GM11168 (cell line): ENCODE results near the gene GREM1.

Experiments
- in situ Hi-C: fragments of 300-500 bp; cut with MboI; formaldehyde crosslinking; loops from one replicate; pipeline ENCODE4 v1.12.0; 2022; ENCODE audit warnings: low sequenced_read_pairs; ENCODE audit not compliant: unreplicated experiment

Gene GREM1

GRCh38 chr15:32692286-32692685 is 25.5 kb upstream of the GREM1 start:
- in situ Hi-C loops = no loop called here

DNA sequence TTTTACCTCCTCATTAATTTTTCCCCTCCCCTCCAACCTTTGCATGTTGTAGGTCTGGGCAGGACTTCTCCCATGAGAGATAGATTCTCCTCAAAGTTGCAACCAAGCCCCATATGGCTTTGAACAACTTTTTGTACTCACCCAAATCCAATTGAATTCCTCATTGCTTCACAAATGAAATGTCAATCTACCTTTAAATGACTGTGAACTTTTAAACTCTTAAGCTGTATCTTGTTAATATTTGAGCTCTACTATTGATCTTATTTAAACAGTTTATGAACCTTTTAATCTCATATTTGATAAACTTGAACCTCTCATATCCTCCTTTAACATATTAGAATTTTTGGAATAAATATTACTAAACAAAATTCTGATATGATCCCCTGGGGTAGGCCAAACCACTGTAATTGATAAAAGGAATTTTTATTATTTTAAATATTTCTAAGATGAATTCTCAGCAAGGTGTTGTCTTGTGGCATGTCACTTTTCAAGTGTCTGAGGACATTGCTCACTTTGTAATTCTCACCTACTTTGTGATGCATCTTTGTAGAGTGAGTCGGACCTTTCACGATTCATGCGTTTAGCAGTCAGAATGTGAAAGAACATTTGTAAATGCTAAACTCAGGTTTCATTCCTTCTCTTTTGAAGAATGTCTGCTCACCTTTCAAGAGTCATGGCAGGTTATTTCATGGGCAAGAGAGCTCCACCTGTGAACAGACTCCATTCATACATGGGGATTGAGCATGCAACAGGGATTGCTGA is 23.4 kb upstream of the GREM1 start:
- in situ Hi-C loops = no loop called here

- in situ Hi-C loops = no loop called here
Measured at GRCh38 chr15:32698773-32699390, 18.9 kb upstream of the GREM1 start.

DNA sequence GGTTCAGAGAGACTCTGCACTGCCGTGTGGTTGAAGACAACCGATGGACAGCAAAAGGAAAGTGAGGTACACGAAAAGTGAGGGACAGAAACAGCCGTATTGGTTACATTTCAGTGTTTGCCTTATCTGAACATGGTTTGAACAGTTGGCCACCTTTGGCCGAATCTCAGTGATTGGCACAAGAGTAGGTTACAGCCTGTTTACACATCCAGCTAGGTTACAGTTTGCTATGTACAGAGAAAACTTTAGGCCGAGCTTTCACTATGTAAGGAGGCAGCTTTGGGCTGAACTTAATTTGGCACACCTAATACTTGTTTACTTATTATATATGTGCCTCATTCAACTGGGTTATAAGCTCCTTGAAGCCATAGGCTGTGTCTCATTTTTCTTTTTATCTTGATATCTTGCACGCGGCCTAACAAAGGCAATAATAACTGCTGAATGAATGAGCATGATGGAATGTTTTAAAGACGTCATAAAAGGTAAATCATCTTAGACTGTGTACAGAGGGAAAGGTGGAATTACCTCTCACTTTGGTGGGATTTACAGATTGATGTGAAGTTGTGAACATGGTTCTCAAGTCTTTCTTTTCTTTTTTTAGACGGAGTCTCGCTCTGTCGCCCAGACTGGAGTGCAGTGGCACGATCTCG is 17.2 kb upstream of the GREM1 start:
- in situ Hi-C loops = no loop called here

GRCh38 chr15:32701863-32702262 is 15.9 kb upstream of the GREM1 start:
- in situ Hi-C loops = no loop called here

- in situ Hi-C loops = no loop called here
Measured at GRCh38 chr15:32704395-32704981, 13.3 kb upstream of the GREM1 start.

DNA sequence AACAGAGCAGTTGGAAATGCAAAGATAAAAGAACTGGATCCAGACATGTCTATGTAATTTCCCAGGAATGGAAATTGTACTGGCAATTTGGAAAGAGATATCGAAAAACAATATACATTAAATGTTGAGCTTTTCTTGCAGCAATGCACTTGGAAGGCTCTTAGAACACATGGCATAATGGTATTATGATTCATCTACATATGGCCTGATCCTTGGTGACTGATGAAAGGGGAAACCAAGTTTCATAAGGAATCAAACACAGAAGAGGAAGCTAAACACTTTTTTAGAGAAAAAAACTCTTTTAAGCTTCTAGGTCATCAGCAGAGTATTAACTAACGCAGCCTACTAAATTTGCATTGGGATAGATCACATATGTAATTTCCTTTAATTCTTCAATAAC is 12.4 kb upstream of the GREM1 start:
- in situ Hi-C loops = no loop called here

GRCh38 chr15:32706704-32707103 is 11.1 kb upstream of the GREM1 start:
- in situ Hi-C loops = no loop called here

DNA sequence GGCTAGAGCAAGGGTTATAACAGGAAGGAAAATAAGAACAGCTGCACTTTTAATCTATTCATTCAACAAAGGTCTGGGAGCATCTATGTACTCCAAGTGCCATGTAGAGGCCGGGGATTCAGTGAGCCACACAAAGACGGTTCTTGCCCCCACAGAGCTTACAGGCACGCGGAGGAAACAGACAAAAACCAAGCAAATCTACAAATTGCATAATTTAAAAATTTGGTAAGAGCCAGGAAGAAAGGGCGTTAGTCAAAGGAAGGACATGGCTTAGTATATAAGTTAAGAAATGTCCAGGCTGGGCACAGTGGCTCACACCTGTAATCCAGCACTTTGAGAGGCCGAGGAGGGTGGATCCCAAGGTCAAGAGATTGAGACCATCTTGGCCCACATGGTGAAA is 10.4 kb upstream of the GREM1 start:
- in situ Hi-C loops = no loop called here

- in situ Hi-C loops = no loop called here
Measured at GRCh38 chr15:32709295-32710033, 8.3 kb upstream of the GREM1 start.

GRCh38 chr15:32715276-32715675 is 2.5 kb upstream of the GREM1 start:
- in situ Hi-C loops = no loop called here

DNA sequence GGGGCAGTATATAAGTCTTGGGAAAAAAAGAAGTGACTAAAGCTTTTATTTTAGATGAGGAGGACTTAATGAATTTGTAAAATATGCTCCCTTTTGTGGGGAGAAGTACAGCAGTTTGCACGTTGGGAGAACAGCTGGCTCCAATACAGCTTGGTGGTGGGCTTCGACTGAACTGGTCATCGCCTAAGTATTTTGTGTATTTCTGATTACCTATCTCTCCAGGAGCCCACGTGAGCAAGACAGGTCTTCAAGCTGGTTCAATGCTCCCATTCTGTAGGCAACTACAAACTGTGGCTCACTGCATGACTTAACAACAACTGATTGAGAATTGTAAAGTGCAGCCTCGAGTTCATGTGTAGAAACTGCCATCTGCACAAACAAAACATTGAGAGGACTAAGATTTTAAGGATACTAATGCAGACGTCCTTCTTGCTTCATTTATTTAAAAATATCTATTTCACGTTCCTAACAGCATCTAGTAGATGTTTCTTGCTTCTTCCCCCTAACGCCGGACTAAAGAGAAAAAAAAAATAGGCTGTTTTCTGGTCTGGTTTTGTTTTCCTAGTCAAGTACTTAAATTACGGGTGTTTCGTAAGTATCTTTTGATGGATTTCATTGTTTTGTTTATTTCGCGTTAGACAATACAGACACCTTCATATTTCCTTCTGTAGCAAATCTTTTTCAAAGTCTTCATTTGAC is 1.4 kb upstream of the GREM1 start:
- in situ Hi-C loops = no loop called here

- in situ Hi-C loops = no loop called here
Measured at GRCh38 chr15:32716915-32717425, 834 bp upstream of the GREM1 start.

GRCh38 chr15:32718227-32718820 is 520 bp downstream of the GREM1 start:
- in situ Hi-C loops = no loop called here

- in situ Hi-C loops = no loop called here
Measured at GRCh38 chr15:32718821-32719716, 1.3 kb downstream of the GREM1 start.

DNA sequence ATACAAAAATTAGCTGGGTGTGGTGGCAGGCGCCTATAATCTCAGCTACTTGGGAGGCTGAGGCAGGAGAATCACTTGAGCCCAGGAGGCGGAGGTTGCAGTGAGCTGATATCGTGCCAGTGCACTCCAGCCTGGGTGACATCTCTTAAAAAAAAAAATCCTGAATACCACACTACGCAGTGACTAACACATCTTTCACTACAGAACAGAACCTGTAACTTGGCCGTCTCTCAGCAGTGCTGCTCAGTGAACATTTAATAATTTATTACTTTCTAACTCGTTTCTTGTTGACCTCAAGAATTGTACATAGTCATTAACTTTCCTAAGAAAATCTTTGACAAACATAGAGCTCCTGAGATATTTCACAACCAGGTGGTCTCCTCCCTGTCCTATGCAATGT is 3.8 kb downstream of the GREM1 start:
- in situ Hi-C loops = no loop called here

GRCh38 chr15:32722136-32722535 is 4.3 kb downstream of the GREM1 start:
- in situ Hi-C loops = no loop called here

- in situ Hi-C loops = no loop called here
Measured at GRCh38 chr15:32723171-32723948, 5.6 kb downstream of the GREM1 start.
